Adrenal gland (tissue), 12 donors: ENCODE results near the gene KHDRBS2. TPM values are rescaled to one million over a fixed set of nuclear protein-coding genes. Genes with fewer than 3 reads are reported as not detected.

Experiments
- DNase-seq, 7 donors: peaks; one replicate each; pipeline ENCODE4 v3.0.0-alpha.2; 2019 to 2020
- H3K27ac ChIP-seq, 5 donors: fragments of 200-600 bp; sonication (generic) in 4 of 5; 1 replicate in 3 of 5; 2 replicates in 2 of 5; pipeline versions ENCODE4 v1.5.1 to v1.8.0; 2016 to 2020; ENCODE audit warnings: mild to moderate bottlenecking in 1 of 5
- H3K27me3 ChIP-seq: fragments of 200-600 bp; 2 replicates; pipeline ENCODE4 v1.8.0; 2021
- H3K36me3 ChIP-seq, 2 donors: fragments of 200-600 bp; replicated peaks in 1 of 2; 1 replicate in 1 of 2; 2 replicates in 1 of 2; pipeline versions ENCODE4 v1.5.1 to v1.8.0; 2018 to 2022
- H3K4me1 ChIP-seq, 2 donors: fragments of 200-600 bp; replicated peaks in 1 of 2; 1 replicate in 1 of 2; 2 replicates in 1 of 2; pipeline versions ENCODE4 v1.5.1 to v1.8.0; 2018 to 2021
- H3K4me3 ChIP-seq, 4 donors: fragments of 200-600 bp; sonication (generic) in 3 of 4; one replicate each; pipeline ENCODE4 v1.5.1; 2016 to 2018
- H3K9me3 ChIP-seq, 3 donors: fragments of 200-600 bp; sonication (generic) in 1 of 3; replicated peaks in 1 of 3; 1 replicate in 2 of 3; 2 replicates in 1 of 3; pipeline versions ENCODE4 v1.5.1 to v1.8.0; 2016 to 2021
- POLR2A ChIP-seq, 2 donors: fragments of 450-650 bp; IDR thresholded peaks; one replicate each; pipeline ENCODE4 v1.6.1; 2017; ENCODE audit warnings: antibody characterized with exemption in 2 of 2, mild to moderate bottlenecking in 2 of 2, moderate library complexity in 1 of 2
- WGBS, 4 donors: extraction: QIAGEN DNeasy Blood & Tissue Kit in 2 of 4; methylation state at CpG; one replicate each; pipeline versions ENCODE4 v1.1.5 to v1.1.7; 2013 to 2017; 5-methylcytosine and 5-hydroxymethylcytosine counted together
- intact Hi-C, 2 donors: fragments of 100-400 bp; cut with DNase I; formaldehyde crosslinking; loops; one replicate each; pipeline versions ENCODE4 v1.14.1 to v1.15.0; 2022 to 2023
- polyA plus RNA-seq, 3 donors: library from polyadenylated mRNA; stranded (reverse); fragments of 200-250 nt in 2 of 3; fragments of 350-450 nt in 1 of 3; fragmentation: Illumina TruSeq in 1 of 3; extraction: RNeasy Lipid Tissue Mini Kit (QIAGEN cat#74804) in 1 of 3; gene quantifications; one replicate each; pipeline ENCODE4 v1.2.3, GENCODE V29; 2013 to 2014
- total RNA-seq, 9 donors: library from RNA; depleted of rRNA in 4 of 9; stranded (reverse); fragments of >200 nt in 4 of 9; fragments of 120-200 nt in 1 of 9; fragmentation: NEBNext Ultra II Directional in 1 of 9; extraction: Animal tissue kit (Norgen Biotek cat#: 25700) in 1 of 9; gene quantifications; one replicate each; pipeline versions ENCODE4 v1.1.0 to v1.2.4, GENCODE V29; 2013 to 2023
- TF ChIP-seq, protein P1 (sequence below), 6 experiments: fragments of 450-650 bp in 4 of 6; fragments of 200-600 bp in 2 of 6; sonication (generic) in 1 of 6; IDR thresholded peaks; 1 replicate in 5 of 6; 2 replicates in 1 of 6; pipeline versions ENCODE4 v1.5.1 to v1.8.0; 2016 to 2021; ENCODE audit warnings: antibody characterized with exemption in 6 of 6, mild to moderate bottlenecking in 2 of 6, moderate library complexity in 1 of 6
- donor health status: healthy with polysubstance abuse.
- donor health status: Bipolar disorder and iron deficiency.
- donor health status: DM: yes; HTN: yes; CAD: no.
- donor health status: DM: no; HTN: no; CAD: no.
- donor health status: DM: no; HTN: no; CAD: no.
- donor health status: DM: yes; HTN: yes; CAD: no.

The KHDRBS2 gene
- total and polyA plus RNA-seq, 12 donors: 0.42 to 4.7 (median 1.9) TPM

DNA sequence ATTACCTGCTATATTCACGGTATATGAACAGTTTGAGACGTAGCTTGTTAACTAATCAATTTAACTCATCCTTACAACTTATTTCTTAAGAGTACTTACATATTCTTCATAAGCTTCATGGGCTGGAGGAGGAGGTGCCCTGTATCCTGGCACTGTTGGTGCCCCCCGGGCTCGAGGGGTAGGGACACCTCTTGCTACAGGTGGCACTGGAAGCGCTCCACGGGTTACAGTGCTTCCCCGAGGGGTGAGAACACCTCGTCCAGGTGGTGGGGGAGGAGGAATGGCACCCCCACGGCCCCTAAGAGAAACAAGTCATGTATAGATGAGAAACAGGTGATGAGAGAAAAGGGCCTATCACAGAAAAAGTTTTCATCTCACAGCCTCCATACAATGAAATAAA, 391.5 kb downstream of the KHDRBS2 start:
- no peak overlapping the region for H3K4me3 ChIP-seq
- H3K9me3 ChIP-seq: no peaks in the 10 kb centered on the region
- no peak for TF ChIP-seq POLR2A (IDR thresholded peaks at IDR 0.05)
- no peaks in the 10 kb centered on the region for H3K36me3 ChIP-seq
- no peaks in the 10 kb centered on the region for H3K27me3 ChIP-seq
- DNase-seq: no peak
- WGBS, 4 donors: 81 to 88% (median 84%) methylated on average over 9 of the region's 9 CpGs
- H3K27ac ChIP-seq: no peak overlapping the region
- no peaks in the 10 kb centered on the region for H3K4me1 ChIP-seq
- intact Hi-C loops: no loop called here

DNA sequence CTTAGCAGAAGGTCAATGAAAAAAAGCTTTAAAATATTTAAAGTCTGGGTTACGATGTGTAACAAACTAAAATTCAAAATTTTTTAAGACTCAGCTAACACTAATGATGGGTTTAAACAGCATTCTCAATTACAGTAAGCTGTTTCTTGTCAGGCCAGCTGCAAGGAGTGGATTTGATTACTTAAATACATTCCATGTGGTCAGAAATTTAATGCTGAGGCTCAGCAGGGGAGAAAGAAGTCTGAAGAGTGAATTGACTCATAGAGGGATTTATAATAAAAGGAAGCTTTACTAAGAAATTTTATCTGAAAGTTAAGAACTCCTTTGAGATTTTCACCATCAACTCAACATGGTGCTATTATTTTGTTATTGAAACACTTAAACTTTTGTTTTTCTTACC, 398.6 kb downstream of the KHDRBS2 start:
- TF ChIP-seq POLR2A (IDR thresholded peaks at IDR 0.05): no peak
- TF ChIP-seq, protein P1, sequence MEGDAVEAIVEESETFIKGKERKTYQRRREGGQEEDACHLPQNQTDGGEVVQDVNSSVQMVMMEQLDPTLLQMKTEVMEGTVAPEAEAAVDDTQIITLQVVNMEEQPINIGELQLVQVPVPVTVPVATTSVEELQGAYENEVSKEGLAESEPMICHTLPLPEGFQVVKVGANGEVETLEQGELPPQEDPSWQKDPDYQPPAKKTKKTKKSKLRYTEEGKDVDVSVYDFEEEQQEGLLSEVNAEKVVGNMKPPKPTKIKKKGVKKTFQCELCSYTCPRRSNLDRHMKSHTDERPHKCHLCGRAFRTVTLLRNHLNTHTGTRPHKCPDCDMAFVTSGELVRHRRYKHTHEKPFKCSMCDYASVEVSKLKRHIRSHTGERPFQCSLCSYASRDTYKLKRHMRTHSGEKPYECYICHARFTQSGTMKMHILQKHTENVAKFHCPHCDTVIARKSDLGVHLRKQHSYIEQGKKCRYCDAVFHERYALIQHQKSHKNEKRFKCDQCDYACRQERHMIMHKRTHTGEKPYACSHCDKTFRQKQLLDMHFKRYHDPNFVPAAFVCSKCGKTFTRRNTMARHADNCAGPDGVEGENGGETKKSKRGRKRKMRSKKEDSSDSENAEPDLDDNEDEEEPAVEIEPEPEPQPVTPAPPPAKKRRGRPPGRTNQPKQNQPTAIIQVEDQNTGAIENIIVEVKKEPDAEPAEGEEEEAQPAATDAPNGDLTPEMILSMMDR (IDR thresholded peaks at IDR 0.05): no peak
- no peaks in the 10 kb centered on the region for H3K27me3 ChIP-seq
- no peak for DNase-seq
- WGBS, 4 donors: 83 to 92% (median 87%) methylated on average over 1 of the region's 1 CpG
- no peak overlapping the region for H3K4me3 ChIP-seq
- no peaks in the 10 kb centered on the region for H3K36me3 ChIP-seq
- H3K9me3 ChIP-seq: no peaks in the 10 kb centered on the region
- intact Hi-C loops: no loop called here
- H3K27ac ChIP-seq: no peak overlapping the region
- no peaks in the 10 kb centered on the region for H3K4me1 ChIP-seq

DNA sequence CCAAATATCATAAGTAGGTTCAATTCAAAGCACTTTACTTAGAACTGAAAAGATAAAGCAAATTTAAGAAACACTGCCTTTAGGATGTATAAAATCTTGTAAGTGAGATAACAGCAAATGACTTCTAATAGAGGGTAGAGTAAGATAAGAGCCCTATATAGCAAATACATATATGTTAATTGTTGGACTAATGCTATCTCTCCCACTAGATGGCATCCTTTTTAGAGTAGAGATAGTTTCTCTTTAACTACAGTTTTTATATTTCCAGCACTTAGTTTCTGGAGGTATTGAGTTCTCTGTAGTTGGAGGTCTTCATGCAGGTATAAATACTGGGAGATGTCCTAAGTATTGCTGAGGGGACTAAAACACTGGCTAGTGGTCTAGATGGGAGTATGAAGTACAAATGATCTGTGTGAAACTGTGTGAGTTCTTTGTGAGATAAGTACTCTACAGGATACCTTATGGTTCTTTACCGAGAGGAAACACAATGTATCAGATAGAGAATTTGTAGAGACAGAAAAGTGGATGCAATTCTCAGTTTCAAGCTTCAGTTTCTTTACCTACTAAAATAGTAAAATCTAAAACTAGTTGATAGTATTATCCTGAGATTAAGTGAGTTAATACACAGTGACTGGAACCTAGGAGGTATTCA, 399.3 kb downstream of the KHDRBS2 start:
- H3K27ac ChIP-seq: no peak overlapping the region
- no peaks in the 10 kb centered on the region for H3K9me3 ChIP-seq
- H3K4me1 ChIP-seq: no peaks in the 10 kb centered on the region
- H3K36me3 ChIP-seq: no peaks in the 10 kb centered on the region
- 85 to 95% (median 89%) methylated on average over 1 of the region's 1 CpG for WGBS, 4 donors
- intact Hi-C loops: no loop called here
- TF ChIP-seq, protein P1 (IDR thresholded peaks at IDR 0.05): peak in 1 of 6 experiments; percentile 20
- TF ChIP-seq POLR2A (IDR thresholded peaks at IDR 0.05): no peak
- H3K4me3 ChIP-seq: no peak overlapping the region
- H3K27me3 ChIP-seq: no peaks in the 10 kb centered on the region
- no peak for DNase-seq

DNA sequence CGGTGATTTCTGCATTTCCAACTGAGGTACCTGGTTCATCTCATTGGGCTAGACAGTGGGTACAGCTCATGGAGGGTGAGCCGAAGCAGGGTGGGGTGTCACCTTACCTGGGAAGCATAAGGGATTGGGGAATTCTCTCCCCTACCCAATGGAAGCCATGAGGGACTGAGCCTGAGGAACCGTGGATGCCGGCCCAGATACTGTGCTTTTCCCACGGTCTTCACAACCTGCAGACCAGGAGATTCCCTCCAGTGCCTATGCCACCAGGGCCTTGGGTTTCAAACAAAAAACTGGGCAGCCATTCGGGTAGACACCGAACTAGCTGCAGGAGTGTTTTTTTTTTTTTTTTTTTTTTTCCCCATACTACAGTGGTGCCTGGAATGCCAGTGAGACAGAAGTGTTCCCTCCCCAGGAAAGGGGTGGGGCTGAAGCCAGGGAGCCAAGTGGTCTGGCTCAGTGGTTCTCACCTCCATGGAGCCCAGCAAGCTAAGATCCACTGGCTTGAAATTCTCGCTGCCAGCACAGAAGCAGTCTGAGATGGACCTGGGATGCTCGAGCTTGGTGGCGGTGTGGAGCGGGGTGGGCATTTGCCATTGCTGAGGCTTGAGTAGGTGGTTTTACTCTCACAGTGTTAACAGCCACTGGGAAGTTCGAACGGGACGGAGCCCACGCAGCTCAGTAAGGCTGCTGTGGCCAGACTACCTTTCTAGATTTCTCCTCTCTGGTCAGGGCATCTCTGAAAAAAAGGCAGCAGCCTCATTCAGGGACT, 416.2 kb downstream of the KHDRBS2 start:
- TF ChIP-seq, protein P1 (IDR thresholded peaks at IDR 0.05): no peak
- TF ChIP-seq POLR2A (IDR thresholded peaks at IDR 0.05): no peak
- 88 to 92% (median 91%) methylated on average over 11 to 15 of the region's 15 CpGs for WGBS, 4 donors
- no peak overlapping the region for H3K27ac ChIP-seq

More for the DNA sequence above, 416.2 kb downstream of the KHDRBS2 start:
- H3K4me1 ChIP-seq: no peaks in the 10 kb centered on the region
- no peak for DNase-seq
- no peak overlapping the region for H3K4me3 ChIP-seq
- no peaks in the 10 kb centered on the region for H3K36me3 ChIP-seq
- H3K27me3 ChIP-seq: no peaks in the 10 kb centered on the region
- intact Hi-C loops: no loop called here
- H3K9me3 ChIP-seq: no peaks in the 10 kb centered on the region
